IMR-90 (cell line): ENCODE measurements around the gene RAD51AP1. TPM values are rescaled to one million over a fixed set of nuclear protein-coding genes. Genes with fewer than 3 reads are reported as not detected.

Source experiments
- ATAC-seq: fragments of 200-7000 bp; cut with Tn5 transposase; 2 replicates; pipeline ENCODE4 v1.9.1; 2020; ENCODE audit warnings: low read depth, mild to moderate bottlenecking, moderate library complexity
- BruUV-seq: library from RNA; stranded (reverse); fragments of 400-500 nt; replicated peaks from 2 replicates; lab custom pipeline; 2021; lab: Mats Ljungman, UMichigan
- CTCF ChIA-PET: fragments of 300-600 bp; formaldehyde crosslinking; extraction: SDS; loops from one replicate; lab custom pipeline; 2021; ENCODE audit warnings: antibody characterized with exemption; lab: Yijun Ruan, JAX
- POLR2A ChIA-PET: fragments of 300-600 bp; sonication (Branson Sonifier 250); formaldehyde crosslinking; loops from one replicate; lab custom pipeline; 2022; ENCODE audit warnings: antibody characterized with exemption; ENCODE audit not compliant: unreplicated experiment; lab: Charles Lee
- DNase-seq: peaks from one replicate; pipeline ENCODE4 v3.0.0; 2013
- H2AFZ ChIP-seq: replicated peaks from 2 replicates; pipeline ENCODE3; 2013; ENCODE audit warnings: low read length, mild to moderate bottlenecking; ENCODE audit not compliant: poor library complexity
- H2AK5ac ChIP-seq: 2 replicates; pipeline ENCODE4 v1.6.1; 2013; ENCODE audit warnings: low read depth, low read length, inconsistent platforms
- H2AK9ac ChIP-seq: replicated peaks from 2 replicates; pipeline ENCODE3; 2013; ENCODE audit warnings: mild to moderate bottlenecking, low read depth, low read length, moderate library complexity; ENCODE audit not compliant: poor library complexity
- H2BK120ac ChIP-seq: 2 replicates; pipeline ENCODE4 v1.6.1; 2013; ENCODE audit warnings: low read depth, low read length, inconsistent platforms
- H2BK15ac ChIP-seq: 3 replicates; pipeline ENCODE4 v1.6.1; 2013; ENCODE audit warnings: low read depth, low read length, inconsistent platforms
- H2BK20ac ChIP-seq: 2 replicates; pipeline ENCODE4 v1.6.1; 2013; ENCODE audit warnings: low read depth, mild to moderate bottlenecking, inconsistent platforms, low read length, moderate library complexity
- H2BK5ac ChIP-seq: 2 replicates; pipeline ENCODE4 v1.6.1; 2013; ENCODE audit warnings: mild to moderate bottlenecking, low read depth, low read length, inconsistent platforms; ENCODE audit not compliant: poor library complexity, severe bottlenecking
- H3K14ac ChIP-seq: replicated peaks from 2 replicates; pipeline ENCODE4 v1.6.1; 2013; ENCODE audit warnings: low read depth, low read length, inconsistent platforms
- H3K18ac ChIP-seq: 2 replicates; pipeline ENCODE4 v1.6.1; 2013; ENCODE audit warnings: low read depth, low read length, control low read depth
- H3K23ac ChIP-seq: 2 replicates; pipeline ENCODE4 v1.6.1; 2013; ENCODE audit warnings: low read depth, low read length, inconsistent platforms
- H3K27ac ChIP-seq: 2 replicates; pipeline ENCODE4 v1.5.1; 2013; ENCODE audit warnings: mild to moderate bottlenecking, control low read depth, low read length; ENCODE audit not compliant: insufficient read depth
- H3K27me3 ChIP-seq: 2 replicates; pipeline ENCODE4 v1.6.1; 2013; ENCODE audit warnings: low read length; ENCODE audit not compliant: control insufficient read depth, insufficient read depth
- H3K36me3 ChIP-seq: 2 replicates; pipeline ENCODE4 v1.6.1; 2013; ENCODE audit warnings: low read length, mixed read lengths; ENCODE audit not compliant: control insufficient read depth, insufficient read depth
- H3K4ac ChIP-seq: 2 replicates; pipeline ENCODE4 v1.6.1; 2013; ENCODE audit warnings: low read depth, low read length, inconsistent platforms
- H3K4me1 ChIP-seq: 2 replicates; pipeline ENCODE4 v1.6.1; 2013; ENCODE audit warnings: low read length, mixed read lengths; ENCODE audit not compliant: control insufficient read depth, insufficient read depth
- H3K4me2 ChIP-seq: 2 replicates; pipeline ENCODE4 v1.6.1; 2013; ENCODE audit warnings: low read depth, mild to moderate bottlenecking, control low read depth, low read length, moderate library complexity
- H3K4me3 ChIP-seq: 2 replicates; pipeline ENCODE4 v1.5.1; 2013; ENCODE audit warnings: low read depth, mild to moderate bottlenecking, control low read depth, low read length, moderate library complexity; ENCODE audit not compliant: insufficient read depth
- H3K56ac ChIP-seq: 2 replicates; pipeline ENCODE4 v1.6.1; 2013; ENCODE audit warnings: low read length, inconsistent platforms; ENCODE audit not compliant: insufficient read depth; ENCODE audit errors: extremely low read depth
- H3K79me1 ChIP-seq, 2 experiments: 2 replicates each; pipeline ENCODE4 v1.6.1; 2013; ENCODE audit warnings: low read length in 2 of 2, inconsistent platforms in 1 of 2, low read depth in 1 of 2
- H3K9ac ChIP-seq: 2 replicates; pipeline ENCODE4 v1.6.1; 2013; ENCODE audit warnings: low read depth, low read length, control low read depth
- H3K9me1 ChIP-seq: 2 replicates; pipeline ENCODE4 v1.6.1; 2013; ENCODE audit warnings: low read length, inconsistent platforms; ENCODE audit not compliant: insufficient read depth
- H3K9me3 ChIP-seq: 2 replicates; pipeline ENCODE4 v1.6.1; 2013; ENCODE audit warnings: low read length; ENCODE audit not compliant: control insufficient read depth, insufficient read depth
- H4K20me1 ChIP-seq: 2 replicates; pipeline ENCODE4 v1.6.1; 2013; ENCODE audit warnings: low read length, inconsistent platforms; ENCODE audit not compliant: insufficient read depth
- H4K5ac ChIP-seq: 2 replicates; pipeline ENCODE4 v1.6.1; 2013; ENCODE audit warnings: mild to moderate bottlenecking, low read depth, low read length, control low read depth
- H4K8ac ChIP-seq, 2 experiments: 2 replicates each; pipeline ENCODE4 v1.6.1; 2013; ENCODE audit warnings: low read depth in 2 of 2, low read length in 2 of 2, control low read depth in 1 of 2, inconsistent platforms in 1 of 2
- H4K91ac ChIP-seq: 2 replicates; pipeline ENCODE4 v1.6.1; 2013; ENCODE audit warnings: low read depth, low read length, inconsistent platforms; ENCODE audit not compliant: insufficient read depth
- CEBPB ChIP-seq: IDR thresholded peaks from 2 replicates; pipeline ENCODE4 v1.6.1; 2012; ENCODE audit warnings: low read depth, low read length, improper control_type of control experiment
- CHD1 ChIP-seq: IDR thresholded peaks from 2 replicates; pipeline ENCODE4 v1.6.1; 2012; ENCODE audit warnings: low read depth, low read length, improper control_type of control experiment
- CTCF ChIP-seq: conservative IDR thresholded peaks from 2 replicates; pipeline ENCODE4 v1.5.1; 2012; ENCODE audit warnings: mild to moderate bottlenecking, low read depth, low read length, improper control_type of control experiment
- ELK1 ChIP-seq: fragments of 150-350 bp; IDR thresholded peaks from 2 replicates; pipeline ENCODE4 v1.6.1; 2016; ENCODE audit warnings: low read depth, mild to moderate bottlenecking, low read length, moderate library complexity, borderline replicate concordance
- FOS ChIP-seq: fragments of 150-350 bp; IDR thresholded peaks from 2 replicates; pipeline ENCODE4 v1.6.1; 2016; ENCODE audit warnings: low read depth, low read length
- MAFK ChIP-seq: IDR thresholded peaks from 2 replicates; pipeline ENCODE4 v1.6.1; 2012; ENCODE audit warnings: low read depth, low read length, improper control_type of control experiment
- MAZ ChIP-seq: IDR thresholded peaks from 2 replicates; pipeline ENCODE4 v1.6.1; 2012; ENCODE audit warnings: low read depth, mild to moderate bottlenecking, low read length, improper control_type of control experiment, moderate library complexity, borderline replicate concordance
- MXI1 ChIP-seq: IDR thresholded peaks from 2 replicates; pipeline ENCODE4 v1.6.1; 2012; ENCODE audit warnings: low read depth, mild to moderate bottlenecking, low read length, moderate library complexity, borderline replicate concordance
- POLR2A ChIP-seq: IDR thresholded peaks from 2 replicates; pipeline ENCODE4 v1.6.1; 2012; ENCODE audit warnings: mild to moderate bottlenecking, low read depth, low read length
- RFX5 ChIP-seq: IDR thresholded peaks from 2 replicates; pipeline ENCODE4 v1.8.0; 2012; ENCODE audit warnings: low read depth, mild to moderate bottlenecking, low read length, moderate library complexity
- SMC3 ChIP-seq: fragments of 150-350 bp; IDR thresholded peaks from 2 replicates; pipeline ENCODE4 v1.6.1; 2016; ENCODE audit warnings: low read depth, mild to moderate bottlenecking, antibody characterized with exemption, low read length, moderate library complexity
- USF2 ChIP-seq: fragments of 150-350 bp; IDR thresholded peaks from 2 replicates; pipeline ENCODE4 v1.6.1; 2017; ENCODE audit warnings: mild to moderate bottlenecking, antibody characterized with exemption, low read length, low read depth
- WGBS, 2 experiments: methylation state at CpG; one replicate each; pipeline versions ENCODE4 v1.1.5 to v1.1.7; 2013; ENCODE audit warnings: missing lambda C conversion rate in 2 of 2; ENCODE audit not compliant: insufficient read length in 1 of 2; ENCODE audit errors: extremely low coverage in 2 of 2; 5-methylcytosine and 5-hydroxymethylcytosine counted together
- dilution Hi-C: fragments of 300-500 bp; cut with HindIII; formaldehyde crosslinking; loops from one replicate; pipeline ENCODE4 v1.14.3; 2018; ENCODE audit warnings: low sequenced_read_pairs; ENCODE audit not compliant: unreplicated experiment
- in situ Hi-C: fragments of 300-500 bp; cut with MboI; formaldehyde crosslinking; loops from 3 replicates; pipeline ENCODE4 v1.14.3; 2019; ENCODE audit warnings: low sequenced_read_pairs, inconsistent platforms, mixed read lengths
- intact Hi-C: fragments of 100-400 bp; cut with micrococcal nuclease; formaldehyde crosslinking; loops from 2 replicates; pipeline ENCODE4 v1.10.0; 2022
- polyA plus RNA-seq, 3 experiments: library from polyadenylated mRNA; depleted of rRNA; stranded (reverse); fragments of >200 nt; gene quantifications; 2 replicates each; pipeline ENCODE4 v1.2.3, GENCODE V29; 2012; ENCODE audit warnings: low replicate concordance in 1 of 3
- total RNA-seq: library from RNA; depleted of rRNA; stranded (reverse); fragments of >200 nt; gene quantifications from 2 replicates; pipeline ENCODE4 v1.2.3, GENCODE V29; 2012

RAD51AP1 gene
- total and polyA plus RNA-seq, 2 of the 4 experiments (the other 2 are of a cell fraction), result 6.5 to 10.2 TPM

GRCh38 chr12:4586500-4586899 lies 47.8 kb downstream of the RAD51AP1 start:
- Histone ChIP-seq H3K79me1 (no peaks in the 10 kb centered on the region), H3K4me2 (no peak overlapping the region), H3K23ac (no peak overlapping the region), H2BK120ac (no peak overlapping the region), H2BK5ac (no peak overlapping the region), H2BK15ac (no peak overlapping the region), H2BK20ac (no peak overlapping the region), H3K4ac (no peak overlapping the region), H2AFZ (no peak overlapping the region), H2AK9ac (no peak overlapping the region), H3K36me3 (no peaks in the 10 kb centered on the region), H4K5ac (no peak overlapping the region), H4K8ac (no peak overlapping the region), H3K18ac (no peak overlapping the region), H3K9me1 (no peaks in the 10 kb centered on the region), H3K9ac (no peak overlapping the region), H3K9me3 (no peaks in the 10 kb centered on the region), H3K27ac (no peak overlapping the region), H4K91ac (no peak overlapping the region), H4K20me1 (no peaks in the 10 kb centered on the region), H3K27me3 (peaks cover 9% of the 10 kb centered on the region), H2AK5ac (no peak overlapping the region), H3K4me1 (no peaks in the 10 kb centered on the region), H3K14ac (no peak overlapping the region), H3K4me3 (no peak overlapping the region), H3K56ac (no peak overlapping the region)
- no TSS peak for BruUV-seq
- ChIA-PET CTCF (no interaction called here), POLR2A (no interaction called here)
- DNase-seq (no peak), ATAC-seq (no peak)
- intact Hi-C loops (no loop called here), dilution Hi-C loops (no loop called here), in situ Hi-C loops (no loop called here)
- TF ChIP-seq POLR2A (no peak), CEBPB (no peak), RFX5 (no peak), SMC3 (no peak), MXI1 (no peak), ELK1 (no peak), CHD1 (no peak), CTCF (no peak), FOS (no peak), USF2 (no peak), MAFK (no peak), MAZ (no peak)
- whole genome bisulfite sequencing, 2 experiments, result no CpG with 5 or more reads among the region's 5 CpGs
